BJ (cell line): ENCODE results near the gene SEPTIN1. TPM values are rescaled to one million over a fixed set of nuclear protein-coding genes. Genes with fewer than 3 reads are reported as not detected.

Experiments used
- CTCF ChIA-PET: fragments of 350-600 bp; formaldehyde crosslinking; extraction: SDS; loops from one replicate; lab custom pipeline; 2021; ENCODE audit warnings: antibody characterized with exemption, inconsistent platforms; lab: Yijun Ruan, JAX
- POLR2A ChIA-PET: fragments of 300-600 bp; sonication (Branson Sonifier 250); formaldehyde crosslinking; extraction: SDS; loops from one replicate; lab custom pipeline; 2021; ENCODE audit warnings: antibody characterized with exemption; lab: Charles Lee
- DNase-seq: peaks from one replicate; pipeline ENCODE4 v3.0.0-alpha.2; 2011; ENCODE audit warnings: low read depth
- H3K27me3 ChIP-seq: 2 replicates; pipeline ENCODE4 v1.6.0; 2011; ENCODE audit warnings: low read length; ENCODE audit not compliant: control insufficient read depth, insufficient read depth
- H3K36me3 ChIP-seq: 2 replicates; pipeline ENCODE4 v1.5.1; 2011; ENCODE audit warnings: low read length; ENCODE audit not compliant: control insufficient read depth, insufficient read depth
- H3K4me3 ChIP-seq: 2 replicates; pipeline ENCODE4 v1.5.1; 2011; ENCODE audit warnings: low read depth, mild to moderate bottlenecking, control low read depth, low read length
- CTCF ChIP-seq: IDR thresholded peaks from 2 replicates; pipeline ENCODE4 v1.5.1; 2011; ENCODE audit warnings: low read depth, mild to moderate bottlenecking, control low read depth, inconsistent platforms, low read length, moderate library complexity; ENCODE audit not compliant: insufficient read depth
- polyA plus RNA-seq: library from polyadenylated mRNA; depleted of rRNA; stranded (reverse); fragments of >200 nt; gene quantifications from 2 replicates; pipeline ENCODE4 v1.2.3, GENCODE V29; 2011

The SEPTIN1 gene
- polyA plus RNA-seq, 1 experiment: 0.17 TPM

- ChIA-PET POLR2A (no interaction called here), CTCF (no interaction called here)
- TF ChIP-seq CTCF: no peak
- DNase-seq: no peak
- Histone ChIP-seq H3K4me3 (no peak overlapping the region), H3K36me3 (peaks cover 4% of the 10 kb centered on the region; the same call in 1 of the 2 replicates), H3K27me3 (no peaks in the 10 kb centered on the region)
These were observed 45.7 kb upstream of the SEPTIN1 start for GRCh38 chr16:30428055-30428454.

GRCh38 chr16:30421010-30421409 lies 38.6 kb upstream of the SEPTIN1 start:
- ChIA-PET CTCF (interaction anchor here (0.6 to 1.3 kb wide), 3 partner anchors 9 to 208 kb away, joined by 3 to 11 read pairs (median 5); partner anchors contain the start of gene DCTPP1), POLR2A (no interaction called here)
- no peak for DNase-seq

GRCh38 chr16:30418350-30419181 lies 36.2 kb upstream of the SEPTIN1 start:
- TF ChIP-seq CTCF: no peak
- CTCF ChIA-PET: interaction anchor here (0.9 to 1.7 kb wide), 5 partner anchors 9 to 327 kb away, joined by 3 to 9 read pairs (median 4); partner anchors contain the start of genes DCTPP1 and TBX6

More at GRCh38 chr16:30421010-30421409, 38.6 kb upstream of the SEPTIN1 start:
- peaks cover 4% of the 10 kb centered on the region; the same call in 1 of the 2 replicates for H3K36me3 ChIP-seq
- H3K27me3 ChIP-seq: no peaks in the 10 kb centered on the region
- no peak overlapping the region for H3K4me3 ChIP-seq
- TF ChIP-seq CTCF: no peak

GRCh38 chr16:30417529-30418349 lies 35.4 kb upstream of the SEPTIN1 start:
- Histone ChIP-seq H3K36me3 (peaks cover 3% of the 10 kb centered on the region; the same call in 1 of the 2 replicates), H3K4me3 (peak overlapping the region; percentile 53), H3K27me3 (no peaks in the 10 kb centered on the region)
- POLR2A ChIA-PET: interaction anchor here (0.7 to 1.1 kb wide), 2 partner anchors 11 to 67 kb away, joined by 3 read pairs; partner anchors contain the start of gene ZNF771
- peak; percentile 22; the same call in 1 of the 2 replicates for TF ChIP-seq CTCF
- DNase-seq: peak; percentile 65
- CTCF ChIA-PET: interaction anchor here (0.9 to 1.7 kb wide), 4 partner anchors 8 to 326 kb away, joined by 3 to 9 read pairs (median 4); partner anchors contain the start of genes DCTPP1 and TBX6

More at GRCh38 chr16:30418350-30419181, 36.2 kb upstream of the SEPTIN1 start:
- Histone ChIP-seq H3K27me3 (no peaks in the 10 kb centered on the region), H3K36me3 (peaks cover 2% of the 10 kb centered on the region; the same call in 1 of the 2 replicates), H3K4me3 (peak overlapping the region; percentile 53)
- POLR2A ChIA-PET: interaction anchor here (0.7 to 1.1 kb wide), 2 partner anchors 11 to 68 kb away, joined by 3 read pairs; partner anchors contain the start of gene ZNF771
- no peak for DNase-seq
